Measurements from ENCODE around the gene PRKCZ.

DNA sequence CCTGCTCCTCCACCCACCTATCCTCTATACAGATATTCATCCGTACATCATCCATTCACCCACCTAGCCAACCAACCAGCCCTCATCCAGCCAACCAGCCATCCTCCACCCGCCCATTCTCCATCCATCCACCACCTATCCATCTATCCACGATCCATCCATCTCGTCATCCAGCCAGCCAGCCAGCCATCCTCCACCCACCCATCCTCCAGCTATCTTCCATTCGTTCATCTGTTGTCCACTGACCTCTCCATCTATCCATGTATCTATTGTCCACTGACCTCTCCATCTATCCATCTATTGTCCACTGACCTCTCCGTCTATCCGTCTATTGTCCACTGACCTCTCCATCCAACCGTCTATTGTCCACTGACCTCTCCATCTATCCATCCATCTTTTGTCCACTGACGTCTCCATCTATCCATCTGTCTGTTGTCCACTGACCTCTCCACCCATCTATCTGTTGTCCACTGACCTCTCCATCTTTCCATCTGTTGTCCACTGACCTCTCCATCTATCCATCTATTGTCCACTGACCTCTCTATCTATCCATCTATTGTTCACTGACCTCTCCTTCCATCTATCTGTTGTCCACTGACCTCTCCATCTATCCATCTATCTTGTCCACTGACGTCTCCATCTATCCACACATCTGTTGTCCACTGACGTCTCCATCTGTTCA is 96.8 kb downstream of the PRKCZ start:
- no peak for TF ChIP-seq CTCF (conservative IDR thresholded peaks at IDR 0.05 in 1 of 2, IDR thresholded peaks at IDR 0.05 in 1 of 2; ENCODE audit: low read depth in 1 of 2, low read length in 2 of 2)
- TF ChIP-seq EZH2 (IDR thresholded peaks at IDR 0.05; ENCODE audit: low read length, missing control alignments), result no peak
